Measurements from ENCODE around the gene GRB10. TPM values are rescaled to one million over a fixed set of nuclear protein-coding genes. Genes with fewer than 3 reads are reported as not detected.

The GRB10 gene
- total and polyA plus RNA-seq, 2 of the 8 experiments (the other 6 are each of a cell fraction or from before 2014, with no cell fraction given) = 35.7 to 97.0 TPM

DNA sequence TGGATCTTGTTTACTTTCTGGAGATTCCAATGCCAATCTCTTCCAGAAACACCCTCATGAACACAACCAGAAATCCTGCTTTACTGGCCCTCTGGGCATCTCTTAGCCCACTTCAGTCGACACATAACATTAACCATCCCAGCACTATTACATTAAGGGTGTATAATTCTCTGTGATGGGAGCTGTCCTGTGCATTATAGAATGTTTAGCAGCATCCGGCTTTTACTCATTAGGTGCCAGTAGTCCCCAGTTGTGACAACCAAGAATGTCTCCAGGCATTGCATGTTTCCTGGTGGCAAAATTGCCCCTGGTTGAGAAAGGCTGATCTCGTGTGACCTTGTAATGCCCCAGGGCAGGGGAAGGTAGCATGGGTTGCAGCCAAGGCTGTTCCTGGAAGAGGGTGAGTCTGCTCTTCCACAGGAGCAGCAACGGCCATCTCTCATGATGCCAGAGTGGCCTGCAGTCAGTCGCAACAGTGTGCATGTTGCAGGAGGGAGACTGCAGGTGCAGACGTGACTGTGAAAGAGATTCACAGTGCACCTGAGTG lies 214.9 kb downstream of the GRB10 start:
- no peaks in the 10 kb centered on the region for H3K79me2 ChIP-seq (ENCODE audit: control insufficient read depth in 1 of 2, insufficient read depth in 2 of 2, low read length in 2 of 2)
- DNase-seq (ENCODE audit: low read depth in 1 of 2, low spot score in 2 of 2) (no peak), FAIRE-seq (no peak)
- H3K79me1 ChIP-seq (ENCODE audit: low read depth, low read length) = no peaks in the 10 kb centered on the region
- no peak overlapping the region for H3K56ac ChIP-seq (replicated peaks; ENCODE audit: insufficient read length, low read depth, low read length)
- peaks cover 2 to 3% of the 10 kb centered on the region in 2 experiments; a peak in 1 of 4 replicates for H3K9me3 ChIP-seq (ENCODE audit: insufficient read depth in 2 of 2, low read depth in 1 of 2, low read length in 1 of 2)
- H4K5ac ChIP-seq (ENCODE audit: insufficient read length, low read depth, low read length) = no peak overlapping the region
- H3K23ac ChIP-seq (ENCODE audit: insufficient read length) = no peak overlapping the region
- no peaks in the 10 kb centered on the region for H3K4me1 ChIP-seq (replicated peaks in 1 of 4; ENCODE audit: control insufficient read depth in 3 of 4, insufficient read depth in 4 of 4, low read length in 3 of 4)
- H3K14ac ChIP-seq (ENCODE audit: insufficient read length) = no peak overlapping the region
- H2AK5ac ChIP-seq (ENCODE audit: low read depth, low read length) = no peak overlapping the region
- H3K27me3 ChIP-seq (replicated peaks in 1 of 4; ENCODE audit: control insufficient read depth in 3 of 4, extremely low read depth in 1 of 4, insufficient read depth in 3 of 4, low read length in 3 of 4) = no peaks in the 10 kb centered on the region
- no peaks in the 10 kb centered on the region for H4K20me1 ChIP-seq (replicated peaks in 1 of 2; ENCODE audit: control insufficient read depth in 1 of 2, insufficient read depth in 2 of 2, low read length in 2 of 2)
- no peak overlapping the region for H2BK15ac ChIP-seq (ENCODE audit: low read length)
- H4K91ac ChIP-seq (replicated peaks; ENCODE audit: insufficient read length, low read length) = no peak overlapping the region
- TF ChIP-seq FOSL1 (IDR thresholded peaks at IDR 0.05; ENCODE audit: insufficient read depth, low read depth, low read length) (no peak), GABPA (IDR thresholded peaks at IDR 0.05; ENCODE audit: borderline replicate concordance, insufficient read depth, low read length) (no peak), RNF2 (IDR thresholded peaks at IDR 0.05; ENCODE audit: borderline replicate concordance, low read depth, low read length, missing control alignments, poor library complexity, severe bottlenecking) (no peak), SUZ12 (IDR thresholded peaks at IDR 0.05; ENCODE audit: low read length) (no peak)
- no peak overlapping the region for H2BK5ac ChIP-seq (ENCODE audit: low read depth, low read length)
- H2BK120ac ChIP-seq (replicated peaks; ENCODE audit: low read depth, low read length) = no peak overlapping the region
- no peak overlapping the region for H3K4ac ChIP-seq (replicated peaks; ENCODE audit: insufficient read length, low read depth, low read length)
- POLR2A ChIA-PET (ENCODE audit: partially characterized antibody) = no interaction called here
- no peak overlapping the region for H3K9ac ChIP-seq (replicated peaks in 1 of 4; ENCODE audit: extremely low read depth in 1 of 4, low read depth in 3 of 4, low read length in 3 of 4)
- H2BK20ac ChIP-seq (ENCODE audit: low read length) = no peak overlapping the region
- no peak overlapping the region for H2AFZ ChIP-seq (ENCODE audit: low read length)
- H3K18ac ChIP-seq (ENCODE audit: extremely low read depth, low read length) = no peak overlapping the region
- CTCF ChIA-PET (ENCODE audit: partially characterized antibody) = interaction anchor here (0.8 kb wide), 1 partner anchor 19 kb away, joined by 4 read pairs; no protein-coding TSS in a partner anchor
- H3K23me2 ChIP-seq (ENCODE audit: low read depth, low read length) = no peaks in the 10 kb centered on the region
- H3K4me3 ChIP-seq (ENCODE audit: extremely low read depth in 1 of 4, insufficient read depth in 2 of 4, low read depth in 3 of 4, low read length in 4 of 4) = no peak overlapping the region
- no peak overlapping the region for H2BK12ac ChIP-seq (ENCODE audit: low read depth, low read length)
- no peak overlapping the region for H4K8ac ChIP-seq (ENCODE audit: extremely low read depth, insufficient read depth, low read length)
- no peak overlapping the region for H3K4me2 ChIP-seq (ENCODE audit: insufficient read depth in 1 of 2, low read depth in 2 of 2, low read length in 2 of 2)
- H3K27ac ChIP-seq (ENCODE audit: low read depth, low read length) = no peak overlapping the region
- WGBS, 2 experiments (ENCODE audit: extremely low coverage in 1 of 2, insufficient coverage in 1 of 2, insufficient read length in 1 of 2, insufficient replicate concordance in 2 of 2, low coverage in 1 of 2, low lambda C conversion rate in 2 of 2, missing lambda C conversion rate in 1 of 2) = 92% methylated on average over 6 of the region's 6 CpGs; no CpG with 5 or more reads in 1 of the 2 experiments
- H3K36me3 ChIP-seq (ENCODE audit: control insufficient read depth in 2 of 4, insufficient read depth in 4 of 4, low read length in 3 of 4) = no peaks in the 10 kb centered on the region

All from H1 (cell line).